Measurements from ENCODE around the gene WNT3. TPM values are rescaled to one million over a fixed set of nuclear protein-coding genes. Genes with fewer than 3 reads are reported as not detected.

The WNT3 gene
- total and polyA plus RNA-seq, 2 of the 8 experiments (the other 6 are each of a cell fraction or from before 2014, with no cell fraction given): 0.56 to 2.0 TPM

GRCh38 chr17:46811978-46812583 is 6.4 kb downstream of the WNT3 start (continued):
- TF ChIP-seq JUND (IDR thresholded peaks at IDR 0.05; ENCODE audit: low read length) (no peak), SRF (IDR thresholded peaks at IDR 0.05; ENCODE audit: low read depth, low read length) (no peak)

Data from H1 (cell line).